Amniotic epithelial cell (primary cell): Measurements from ENCODE around the gene AIFM3.
A peak's percentile ranks its signal among the peaks of the same experiment; 100 is the strongest.
"Not testable (repeated sequence)": the region's sequence is repeated elsewhere in the genome, so short reads cannot be mapped to it uniquely, and the experiment has no call there.

Experiments used
- DNase-seq: peaks from one replicate; pipeline ENCODE4 v3.0.0-alpha.2; 2010; ENCODE audit warnings: low read depth

The AIFM3 gene

DNA sequence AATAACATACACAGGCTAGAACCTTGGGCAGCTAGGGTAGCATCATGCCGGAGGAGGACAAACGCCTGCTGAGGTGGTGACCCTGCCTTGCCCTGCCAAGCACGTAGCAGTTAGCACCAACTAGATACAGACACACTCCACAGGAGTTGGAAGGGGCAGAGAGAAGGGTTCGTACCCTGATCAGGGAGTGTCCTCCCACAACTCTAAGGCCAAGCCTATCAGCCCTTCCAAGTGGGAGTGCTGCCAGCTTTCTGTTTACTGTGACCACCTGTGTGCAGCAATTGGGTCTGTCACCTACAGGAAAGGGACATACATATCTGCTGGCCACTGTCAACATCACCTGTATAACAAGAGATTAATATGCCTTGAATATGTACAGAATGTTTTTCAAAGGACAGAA is 36.7 kb downstream of the AIFM3 start:
- DNase-seq, result no peak

DNA sequence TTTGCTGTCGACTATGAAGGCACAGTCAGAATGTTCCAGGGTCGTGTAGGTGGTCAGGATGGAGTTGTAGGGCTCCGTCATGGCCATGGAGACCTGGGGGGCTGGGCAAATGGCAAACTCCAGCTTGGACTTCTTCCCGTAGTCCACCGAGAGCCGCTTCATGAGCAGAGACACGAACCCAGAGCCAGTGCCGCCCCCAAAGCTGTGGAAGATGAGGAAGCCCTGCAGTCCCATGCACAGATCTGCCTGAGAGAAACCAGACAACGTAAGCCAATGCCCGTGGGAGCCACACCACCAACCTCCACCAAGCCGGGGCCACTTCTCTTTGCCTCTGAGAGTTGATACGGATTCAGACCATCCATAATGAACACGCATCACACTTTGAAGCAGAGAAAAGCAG is 42.2 kb downstream of the AIFM3 start:
- DNase-seq, result not testable (repeated sequence)

DNA sequence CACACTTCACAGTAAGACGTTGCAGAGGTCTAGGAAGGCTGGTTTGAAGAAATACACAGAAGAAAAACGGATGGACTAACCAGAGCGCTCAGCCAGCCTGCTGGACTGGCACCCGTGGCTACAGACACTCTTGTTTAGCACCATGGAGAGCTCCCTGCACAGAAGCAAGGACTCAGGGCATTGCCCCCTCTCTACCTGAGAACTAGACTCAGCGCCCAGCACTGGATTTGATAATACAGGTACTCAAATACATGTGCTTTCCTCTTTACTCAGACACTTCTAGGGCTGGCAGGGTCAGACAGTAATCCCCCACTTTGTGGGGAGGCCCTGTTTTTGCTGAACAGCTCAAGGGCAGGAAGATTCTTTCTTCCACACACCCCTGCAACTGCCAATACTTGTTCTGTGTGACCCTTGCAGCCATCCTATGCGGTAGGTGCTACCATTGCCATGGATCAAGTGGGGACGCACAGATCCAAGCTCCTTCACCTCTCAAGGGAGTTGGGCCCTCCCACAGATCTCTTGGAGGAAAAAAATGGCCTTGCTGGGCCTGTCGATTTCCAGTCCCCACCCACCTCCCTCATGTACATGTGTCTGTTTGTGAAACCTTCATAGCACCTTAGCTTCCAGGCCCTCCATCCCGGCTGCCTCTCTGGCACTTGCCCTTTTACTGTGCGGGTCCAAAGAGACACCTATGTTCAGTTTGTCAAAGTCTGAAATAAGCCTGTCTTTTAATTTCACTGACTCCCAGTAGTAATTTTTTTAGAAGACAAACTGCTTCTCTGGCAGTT is 42.8 kb downstream of the AIFM3 start:
- peak; percentile 70 for DNase-seq

DNA sequence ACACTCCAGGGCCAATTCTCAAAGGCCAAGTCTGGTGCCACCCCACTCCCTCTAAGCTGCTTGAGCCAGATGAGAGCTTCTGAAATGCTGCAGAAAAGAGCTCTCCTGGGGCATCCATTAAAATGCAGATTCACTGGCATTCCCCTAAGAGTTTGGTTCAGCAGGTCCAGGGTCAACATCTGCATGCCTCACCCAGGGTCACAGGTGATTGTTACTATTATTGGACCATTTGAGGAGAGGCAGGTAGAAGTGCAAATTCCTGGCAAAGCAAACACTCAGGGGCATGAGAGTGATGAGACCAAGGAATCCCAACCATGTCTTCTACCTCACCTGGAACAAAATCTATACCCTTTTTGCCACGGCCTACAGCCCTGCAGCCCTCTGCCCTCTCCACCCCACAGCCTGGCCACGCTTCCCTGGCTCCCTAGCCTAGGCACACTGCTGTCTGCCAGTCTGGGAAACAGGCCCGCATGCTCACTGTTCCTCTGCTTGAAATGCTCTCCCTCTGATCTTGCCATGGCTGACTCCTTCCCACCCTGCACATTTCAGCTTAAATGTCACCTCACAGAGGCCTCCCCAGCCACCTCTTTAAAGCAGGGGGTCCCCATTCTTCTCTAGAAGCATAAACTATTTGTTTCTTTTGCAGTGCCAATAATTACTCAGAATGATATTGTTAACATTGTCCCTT is 43.5 kb downstream of the AIFM3 start:
- no peak for DNase-seq

DNA sequence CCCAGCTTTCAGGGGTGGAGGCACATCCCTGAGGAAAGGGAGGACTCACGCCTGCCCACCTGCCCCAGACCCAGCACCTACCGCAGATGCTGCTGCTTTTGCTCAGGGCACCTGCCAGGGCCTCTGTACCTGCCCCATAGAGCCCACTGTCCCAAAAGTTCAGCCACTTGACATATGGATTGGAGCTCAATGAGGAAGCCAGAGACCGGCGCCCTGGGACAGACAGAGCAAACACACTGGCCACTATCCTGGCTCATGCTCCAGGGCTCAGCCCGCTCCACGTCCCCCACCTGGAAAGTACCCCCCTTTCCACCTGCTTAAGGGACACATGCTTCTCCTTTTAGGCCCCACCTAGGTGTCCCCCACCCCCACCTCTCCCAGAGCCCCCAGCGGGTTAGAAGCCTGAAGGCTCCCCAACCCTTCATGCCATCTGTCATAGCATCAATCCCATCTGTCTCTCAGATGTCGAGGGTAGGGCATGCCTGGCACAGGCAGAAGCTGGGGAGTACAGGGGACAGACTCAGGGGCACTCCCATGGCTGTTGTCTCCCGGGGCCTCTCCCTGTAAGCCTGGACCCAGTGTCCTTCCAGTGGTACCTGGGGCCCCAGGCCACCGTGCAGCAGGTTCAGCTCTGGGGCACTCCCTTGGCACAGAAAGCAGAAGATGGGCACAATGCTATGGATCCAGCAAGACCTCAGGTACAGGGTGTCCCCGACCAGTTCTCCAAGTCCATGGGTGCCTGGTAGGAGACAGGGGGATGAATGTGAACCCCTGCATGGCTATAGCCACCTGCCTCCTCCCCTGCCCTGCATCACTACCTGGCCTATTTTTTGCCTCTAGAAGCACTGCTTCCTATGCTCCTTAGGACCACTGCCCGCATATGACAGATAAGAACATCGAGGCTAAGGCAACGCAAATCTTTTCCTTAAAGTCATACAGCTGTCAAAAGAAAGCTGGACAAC is 45.7 kb downstream of the AIFM3 start:
- DNase-seq, result no peak

DNA sequence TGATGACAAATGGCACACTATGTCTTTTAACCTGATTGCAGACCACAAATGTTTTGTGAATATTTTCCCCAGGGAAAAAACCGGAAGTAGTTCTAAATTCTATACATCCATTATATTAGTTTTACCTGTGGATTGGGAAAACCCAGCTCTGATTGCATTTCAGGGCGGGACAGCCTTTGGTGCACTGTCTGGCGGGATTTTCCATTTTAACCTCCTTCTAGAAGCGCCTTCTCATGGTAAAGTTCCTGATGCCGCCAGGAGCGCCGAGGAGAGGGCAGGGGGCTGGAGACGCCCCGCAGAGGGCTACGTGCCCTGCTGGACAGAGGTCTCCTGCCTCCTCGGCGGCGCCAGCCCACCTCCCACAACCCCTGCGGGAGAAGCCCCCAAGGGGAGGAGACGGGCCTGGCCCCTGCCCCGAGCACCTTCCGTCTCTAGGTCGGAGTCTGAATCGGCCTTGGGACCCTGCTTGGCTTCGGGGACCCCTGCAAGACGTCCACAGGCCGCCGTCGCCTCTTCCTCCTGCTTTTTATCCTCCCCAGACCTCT is 46.7 kb downstream of the AIFM3 start:
- DNase-seq, result no peak

DNA sequence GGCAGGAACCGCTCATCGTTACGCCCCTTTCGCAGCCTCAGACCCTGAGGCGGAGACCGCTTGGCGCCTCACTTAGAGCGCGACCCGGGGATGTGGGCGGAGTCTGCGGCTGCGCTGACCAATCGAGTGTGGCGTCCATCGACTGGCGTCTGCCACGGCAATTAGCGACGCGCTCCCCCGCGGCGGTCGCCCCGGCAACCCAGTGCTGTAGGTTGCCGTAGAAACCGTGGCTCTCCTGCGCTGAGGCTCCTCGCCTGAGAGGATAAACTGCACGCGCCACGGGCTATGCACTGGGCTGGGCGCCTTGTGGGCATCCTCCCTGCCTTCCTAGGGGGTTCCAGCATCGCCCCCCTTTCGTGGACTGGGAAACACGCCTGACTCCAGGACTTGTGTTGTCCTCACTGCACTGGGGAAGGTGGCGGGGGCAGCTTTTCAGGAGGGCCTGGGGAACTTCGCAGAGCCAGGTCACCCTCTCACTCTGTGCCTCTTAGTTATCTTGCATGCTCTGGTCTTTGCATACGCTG is 47.2 kb downstream of the AIFM3 start:
- DNase-seq, result peak; percentile 91

DNA sequence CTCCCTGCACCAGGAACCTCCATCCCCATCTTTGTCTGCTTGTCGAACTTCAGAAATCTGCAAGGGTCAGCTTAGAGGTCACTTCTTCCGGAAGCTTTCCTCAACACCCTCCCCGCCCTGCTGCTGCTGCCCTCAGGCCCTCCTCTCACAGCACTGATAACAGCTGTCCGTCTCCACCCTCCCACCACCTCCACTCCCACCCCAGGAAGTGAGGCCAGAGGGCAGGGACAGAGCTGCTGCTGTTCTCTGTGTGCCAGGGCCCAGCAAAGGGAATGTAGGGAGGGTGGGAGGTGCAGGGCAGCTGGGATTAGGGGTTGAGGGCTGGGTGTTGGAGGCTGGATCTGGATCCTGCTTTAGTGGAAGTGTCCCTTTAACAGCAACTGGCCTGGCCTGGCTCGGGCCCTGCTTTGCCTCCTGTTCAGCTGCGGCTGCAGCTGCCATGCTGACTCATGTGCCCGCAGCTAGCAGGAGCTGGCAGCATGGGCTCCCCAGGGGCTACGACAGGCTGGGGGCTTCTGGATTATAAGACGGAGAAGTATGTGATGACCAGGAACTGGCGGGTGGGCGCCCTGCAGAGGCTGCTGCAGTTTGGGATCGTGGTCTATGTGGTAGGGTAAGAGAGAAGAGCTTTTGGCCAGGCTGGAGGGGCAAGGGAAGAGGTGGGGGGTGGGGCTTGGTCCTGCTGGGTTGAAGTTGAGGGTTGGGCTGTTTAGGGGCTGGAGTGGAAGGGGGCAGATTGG is 47.8 kb downstream of the AIFM3 start, which contains the start of gene P2RX6:
TSS of gene P2RX6 (plus strand) at position 440 of the 740 bp plus-strand sequence. CDS start at position 450, 10 bp downstream.
- peak; percentile 90 for DNase-seq

DNA sequence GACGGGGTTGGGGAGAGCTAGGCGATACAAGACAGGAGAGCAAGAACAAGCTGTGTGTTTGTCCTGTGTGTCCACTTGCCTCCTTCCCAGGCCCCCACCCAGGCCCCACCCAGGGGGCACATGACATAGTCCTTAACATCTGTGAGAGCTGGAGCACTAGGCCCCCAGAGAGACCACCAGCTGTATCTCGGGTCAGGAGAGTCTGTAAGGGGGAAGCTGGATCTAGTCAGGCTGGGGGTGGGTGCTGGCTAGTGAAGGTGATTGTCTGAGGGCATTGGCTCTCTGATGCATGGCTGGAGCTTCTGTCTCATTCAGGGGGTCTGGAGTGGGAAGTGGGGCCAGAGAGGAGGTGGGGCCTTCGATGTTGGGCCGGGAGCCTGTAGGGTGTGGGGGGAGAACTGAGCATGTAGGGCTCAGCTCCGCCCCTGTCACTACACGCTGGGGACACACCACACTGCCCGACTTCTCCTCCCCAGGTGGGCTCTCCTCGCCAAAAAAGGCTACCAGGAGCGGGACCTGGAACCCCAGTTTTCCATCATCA is 48.5 kb downstream of the AIFM3 start:
- DNase-seq, result no peak

DNA sequence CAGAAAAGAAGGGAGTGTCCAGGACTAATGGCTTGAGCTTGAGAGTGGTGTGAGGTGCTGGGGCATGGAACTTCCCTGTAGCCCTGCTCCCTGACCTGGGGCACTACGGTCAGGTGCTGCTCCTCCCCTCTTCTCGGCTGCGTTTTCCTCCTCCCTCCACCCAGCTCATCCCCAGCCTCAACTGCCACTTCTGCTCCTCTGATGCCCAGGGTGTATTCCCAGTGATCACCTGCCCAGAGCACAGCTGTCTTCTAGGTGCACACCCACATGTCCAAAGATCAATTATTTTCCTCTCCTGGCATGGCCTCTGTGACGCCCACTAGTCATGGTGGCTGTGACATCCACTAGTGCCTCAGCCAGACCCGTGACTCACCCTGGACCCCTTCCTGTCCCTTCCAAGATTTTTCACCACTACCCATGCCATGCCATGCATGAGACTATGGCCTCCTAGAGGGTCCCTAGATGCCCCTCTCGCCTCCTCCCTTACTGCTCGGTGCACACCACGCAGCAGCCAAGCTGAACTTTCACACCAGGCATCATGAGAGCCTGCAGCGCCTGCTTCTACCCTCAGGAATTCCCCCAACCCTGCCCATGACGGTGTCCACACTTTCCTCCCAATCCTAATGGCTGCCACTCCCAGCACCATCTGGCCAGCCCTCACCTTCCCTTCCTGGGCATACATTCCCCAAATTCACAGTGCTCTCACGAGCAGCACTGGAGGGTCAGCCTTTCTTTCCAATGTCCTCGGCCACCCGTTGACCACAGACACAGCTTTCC is 49.8 kb downstream of the AIFM3 start:
- DNase-seq, result no peak

DNA sequence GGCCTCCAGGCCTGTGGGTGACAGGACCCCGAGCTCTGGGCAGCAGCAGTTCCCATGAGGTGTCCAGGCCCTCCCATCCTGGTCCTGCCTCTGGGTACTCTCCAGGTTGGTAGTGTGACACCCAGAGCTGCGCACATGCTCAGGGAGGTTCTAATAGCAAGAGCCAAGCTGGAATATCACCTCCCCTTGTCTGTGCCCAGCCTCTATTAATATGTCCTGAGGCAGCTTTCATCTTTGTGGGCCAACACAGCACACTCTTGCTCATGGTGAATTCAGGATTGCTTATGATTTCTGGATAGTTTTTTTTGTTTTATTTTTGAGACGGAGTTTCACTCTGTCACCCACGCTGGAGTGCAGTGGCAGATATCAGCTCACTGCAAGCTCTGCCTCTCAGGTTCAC is 51.3 kb downstream of the AIFM3 start:
- DNase-seq, result no peak

DNA sequence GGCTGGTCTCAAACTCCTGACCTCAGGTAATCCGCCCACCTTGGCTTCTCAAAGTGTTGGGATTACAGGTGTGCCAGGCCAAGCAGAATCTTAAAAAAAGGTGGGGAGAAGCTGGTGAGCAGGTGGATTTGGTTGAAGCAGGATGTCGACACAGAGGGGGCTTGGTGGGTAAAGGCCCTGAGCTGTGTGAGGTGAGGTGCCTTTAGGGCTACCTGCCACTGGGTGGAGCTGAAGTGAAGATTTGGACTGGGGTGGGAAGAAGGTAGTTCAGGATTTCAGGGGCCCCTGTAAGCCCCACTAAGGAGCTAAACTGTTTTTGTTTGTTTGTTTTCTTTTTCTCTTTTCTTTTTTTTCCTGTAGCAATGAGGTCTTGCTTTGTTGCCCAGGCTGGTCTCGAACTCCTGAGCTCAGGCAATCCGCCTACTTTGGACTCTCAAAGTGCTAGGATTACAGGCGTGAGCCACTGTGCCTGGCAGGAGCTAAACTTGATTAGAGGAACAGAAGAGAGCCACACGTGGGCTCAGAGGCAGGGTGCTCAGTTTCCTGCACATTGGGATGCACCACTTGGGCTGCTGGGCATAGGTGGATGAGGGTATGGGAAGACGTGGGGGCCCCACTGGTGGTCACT is 53.9 kb downstream of the AIFM3 start:
- DNase-seq, result no peak

DNA sequence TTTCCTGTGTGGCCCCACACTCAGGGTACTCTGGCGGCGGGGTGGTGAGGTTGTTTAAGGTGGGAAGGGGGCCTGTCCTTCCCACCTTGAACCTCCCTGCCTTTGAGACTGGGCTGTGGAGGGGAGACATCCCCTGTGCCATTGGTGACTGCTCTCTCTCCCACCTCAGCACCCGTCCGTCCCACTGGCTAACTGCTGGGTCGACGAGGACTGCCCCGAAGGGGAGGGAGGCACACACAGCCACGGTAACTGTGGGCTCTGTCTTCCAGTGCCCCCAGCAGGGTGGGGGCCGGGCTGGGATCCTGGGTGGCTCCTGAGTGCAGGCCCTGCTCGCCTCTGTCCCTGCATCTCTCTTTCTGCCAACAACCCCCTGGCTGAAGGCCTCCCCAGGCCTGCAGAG is 55.5 kb downstream of the AIFM3 start:
- DNase-seq, result no peak

DNA sequence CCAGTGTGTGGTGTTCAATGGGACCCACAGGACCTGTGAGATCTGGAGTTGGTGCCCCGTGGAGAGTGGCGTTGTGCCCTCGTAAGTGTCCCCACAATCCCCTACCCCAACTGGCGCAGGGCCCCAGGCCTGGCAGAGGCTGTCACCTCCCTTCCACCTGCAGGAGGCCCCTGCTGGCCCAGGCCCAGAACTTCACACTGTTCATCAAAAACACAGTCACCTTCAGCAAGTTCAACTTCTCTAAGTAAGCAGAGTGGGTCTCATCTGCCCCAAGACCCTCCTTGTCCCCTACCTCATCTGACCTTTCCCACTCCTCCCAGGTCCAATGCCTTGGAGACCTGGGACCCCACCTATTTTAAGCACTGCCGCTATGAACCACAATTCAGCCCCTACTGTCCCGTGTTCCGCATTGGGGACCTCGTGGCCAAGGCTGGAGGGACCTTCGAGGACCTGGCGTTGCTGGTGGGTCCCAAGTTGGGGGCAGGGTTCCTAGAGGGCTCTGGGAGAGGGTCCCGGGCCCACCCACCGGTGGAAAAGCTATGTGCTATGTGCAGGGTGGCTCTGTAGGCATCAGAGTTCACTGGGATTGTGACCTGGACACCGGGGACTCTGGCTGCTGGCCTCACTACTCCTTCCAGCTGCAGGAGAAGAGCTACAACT is 56.0 kb downstream of the AIFM3 start:
- DNase-seq, result no peak

DNA sequence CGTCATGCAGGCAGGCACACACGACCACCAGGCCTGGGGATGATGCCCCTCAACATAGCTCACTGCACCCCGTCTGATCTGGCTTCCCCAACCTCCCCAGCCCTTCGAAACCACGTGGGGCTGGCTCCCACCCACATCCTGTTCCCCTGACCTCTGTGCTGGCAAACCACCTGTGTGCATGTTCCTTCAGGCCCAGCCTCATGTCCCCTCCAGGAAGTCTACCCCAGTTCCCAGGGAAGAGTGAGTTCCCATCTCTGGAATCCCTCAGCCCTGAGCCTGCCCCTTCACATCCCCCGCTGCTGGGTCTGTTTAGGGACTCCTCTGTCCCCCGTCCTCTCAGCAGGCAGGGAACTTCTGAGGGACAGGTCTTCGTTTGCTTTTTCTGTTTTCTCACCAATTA is 58.2 kb downstream of the AIFM3 start:
- DNase-seq, result no peak

DNA sequence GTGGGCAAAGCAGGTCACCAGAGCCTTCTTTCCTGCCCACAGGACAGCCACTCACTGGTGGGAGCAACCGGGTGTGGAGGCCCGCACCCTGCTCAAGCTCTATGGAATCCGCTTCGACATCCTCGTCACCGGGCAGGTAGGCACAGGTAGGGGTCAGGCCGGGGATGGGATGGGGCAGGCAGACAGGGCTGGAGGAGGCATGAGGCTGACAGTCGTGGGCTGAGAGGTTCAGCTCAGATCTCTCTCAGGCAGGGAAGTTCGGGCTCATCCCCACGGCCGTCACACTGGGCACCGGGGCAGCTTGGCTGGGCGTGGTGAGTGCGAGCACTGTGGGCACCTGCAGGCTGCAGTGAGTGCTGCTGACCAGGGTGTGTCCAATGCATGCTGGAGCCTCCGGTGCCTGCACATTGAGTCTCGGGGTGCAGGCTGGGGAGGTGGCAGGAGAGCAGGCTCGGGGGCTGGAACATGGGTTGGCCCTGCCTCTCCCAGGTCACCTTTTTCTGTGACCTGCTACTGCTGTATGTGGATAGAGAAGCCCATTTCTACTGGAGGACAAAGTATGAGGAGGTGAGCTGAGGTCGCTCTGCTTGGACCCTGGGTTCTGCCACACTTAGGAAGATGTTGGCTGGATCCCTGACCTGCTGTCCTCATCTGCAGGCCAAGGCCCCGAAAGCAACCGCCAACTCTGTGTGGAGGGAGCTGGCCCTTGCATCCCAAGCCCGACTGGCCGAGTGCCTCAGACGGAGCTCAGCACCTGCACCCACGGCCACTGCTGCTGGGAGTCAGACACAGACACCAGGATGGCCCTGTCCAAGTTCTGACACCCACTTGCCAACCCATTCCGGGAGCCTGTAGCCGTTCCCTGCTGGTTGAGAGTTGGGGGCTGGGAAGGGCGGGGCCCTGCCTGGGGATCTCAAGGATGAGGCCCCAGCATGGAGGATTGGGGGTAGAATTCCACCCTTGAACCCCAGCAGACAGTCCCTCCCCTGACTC is 59.0 kb downstream of the AIFM3 start:
- no peak for DNase-seq

DNA sequence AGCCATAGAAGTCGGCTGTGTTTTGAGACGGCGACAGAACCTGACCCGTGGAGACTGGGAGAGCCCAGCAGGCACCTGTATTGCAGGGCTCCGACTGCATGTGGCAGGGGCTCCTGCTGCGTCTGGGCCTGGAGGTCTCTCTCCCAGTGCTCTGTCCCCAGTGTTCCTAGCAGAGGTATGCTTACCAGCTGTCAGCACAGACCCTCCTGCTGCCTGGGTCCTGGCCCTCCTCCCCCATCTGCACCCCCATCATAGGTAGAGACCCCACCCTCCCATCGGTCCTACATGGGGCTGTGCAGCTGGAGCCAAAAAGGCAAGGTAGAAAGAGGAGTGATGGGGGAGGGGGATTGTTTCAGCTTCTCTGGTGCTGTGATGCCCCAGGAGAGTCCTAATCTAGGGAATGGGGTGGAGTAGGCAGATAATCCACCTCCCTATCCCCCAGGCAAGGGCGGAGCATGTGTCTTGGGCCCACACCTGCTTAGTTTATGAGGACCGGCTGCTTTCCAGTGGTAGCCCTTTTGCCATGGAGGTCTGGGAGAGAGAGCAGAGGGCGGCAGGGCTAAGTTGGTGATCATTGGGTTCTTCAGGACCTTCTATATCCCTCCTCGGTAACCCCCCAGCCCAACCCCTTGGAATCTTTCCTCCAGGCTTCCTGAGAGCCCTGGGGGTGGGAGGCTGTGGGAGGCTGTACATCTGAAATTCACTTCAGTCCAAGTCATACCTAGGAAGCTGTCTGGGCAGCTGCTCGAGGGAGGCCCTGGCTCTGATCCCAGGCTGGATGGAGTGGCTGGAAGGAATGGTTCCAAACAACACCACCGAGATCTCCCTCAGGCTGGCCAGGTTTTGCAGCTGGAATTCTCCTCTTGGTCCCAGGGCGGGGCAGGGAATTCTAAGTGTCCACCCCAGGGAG is 60.0 kb downstream of the AIFM3 start:
- DNase-seq, result peak; percentile 72
